SK-N-SH (cell line): ENCODE data around the gene TAF1A. TPM values are rescaled to one million over a fixed set of nuclear protein-coding genes. Genes with fewer than 3 reads are reported as not detected.

Experiments
- CTCF ChIA-PET: fragments of 300-600, 350-600 bp; formaldehyde crosslinking; extraction: SDS; loops from one replicate; lab custom pipeline; 2021; lab: Yijun Ruan, JAX
- POLR2A ChIA-PET: fragments of 350-600 bp; sonication (Branson Sonifier 250); formaldehyde crosslinking; extraction: SDS; loops from one replicate; lab custom pipeline; 2020; ENCODE audit warnings: antibody characterized with exemption, inconsistent platforms; lab: Yijun Ruan, JAX
- DNase-seq: peaks from one replicate; pipeline ENCODE4 v3.0.0; 2012
- H2AFZ ChIP-seq: fragments of 200-600 bp; sonication (generic); 2 replicates; pipeline ENCODE4 v1.8.1; 2016; ENCODE audit warnings: antibody characterized with exemption, mild to moderate bottlenecking, low read depth
- H3F3A ChIP-seq: fragments of 200-600 bp; sonication (generic); replicated peaks from 2 replicates; pipeline ENCODE3; 2016; ENCODE audit warnings: antibody characterized with exemption, mild to moderate bottlenecking; ENCODE audit not compliant: insufficient read depth
- H3K27ac ChIP-seq, 2 experiments: fragments of 200-500 bp in 1 of 2; fragments of 200-600 bp in 1 of 2; sonication (Bioruptor generic) in 1 of 2; sonication (generic), shearing (Covaris generic) in 1 of 2; 2 replicates each; pipeline versions ENCODE4 v1.5.1 to v1.6.1; 2014 to 2016; ENCODE audit warnings: low read depth in 2 of 2, inconsistent platforms in 1 of 2, low read length in 1 of 2, mild to moderate bottlenecking in 1 of 2, mixed read lengths in 1 of 2
- H3K27me3 ChIP-seq: fragments of 200-600 bp; sonication (generic), shearing (Covaris generic); 2 replicates; pipeline ENCODE4 v1.6.1; 2016; ENCODE audit warnings: mixed run types; ENCODE audit not compliant: insufficient read depth
- H3K36me3 ChIP-seq, 2 experiments: fragments of 200-500 bp in 1 of 2; fragments of 200-600 bp in 1 of 2; sonication (Bioruptor generic) in 1 of 2; sonication (generic) in 1 of 2; replicated peaks in 1 of 2; 2 replicates each; pipeline versions ENCODE3 to v1.5.1; 2014 to 2016; ENCODE audit warnings: low read length in 1 of 2, mild to moderate bottlenecking in 1 of 2; ENCODE audit not compliant: insufficient read depth in 2 of 2, control insufficient read depth in 1 of 2
- H3K4me1 ChIP-seq, 2 experiments: fragments of 200-500 bp in 1 of 2; fragments of 200-600 bp in 1 of 2; sonication (Bioruptor generic) in 1 of 2; sonication (generic), shearing (Covaris generic) in 1 of 2; 2 replicates each; pipeline versions ENCODE4 v1.5.1 to v1.6.1; 2014 to 2016; ENCODE audit warnings: low read depth in 1 of 2, low read length in 1 of 2, mixed run types in 1 of 2; ENCODE audit not compliant: insufficient read depth in 2 of 2, control insufficient read depth in 1 of 2
- H3K4me2 ChIP-seq: fragments of 200-600 bp; sonication (generic), shearing (Covaris generic); 2 replicates; pipeline ENCODE4 v1.6.1; 2017; ENCODE audit warnings: mixed run types
- H3K4me3 ChIP-seq, 2 experiments: fragments of 200-500 bp in 1 of 2; fragments of 200-600 bp in 1 of 2; sonication (Bioruptor generic) in 1 of 2; sonication (generic), shearing (Covaris generic) in 1 of 2; 2 replicates each; pipeline versions ENCODE4 v1.5.1 to v1.8.1; 2014 to 2016; ENCODE audit warnings: low read depth in 2 of 2, inconsistent platforms in 1 of 2, low read length in 1 of 2, mild to moderate bottlenecking in 1 of 2, mixed read lengths in 1 of 2, moderate library complexity in 1 of 2
- H3K79me2 ChIP-seq: fragments of 200-600 bp; sonication (generic); 2 replicates; pipeline ENCODE4 v1.8.1; 2017; ENCODE audit warnings: mild to moderate bottlenecking; ENCODE audit not compliant: insufficient read depth
- H3K9ac ChIP-seq: fragments of 200-600 bp; sonication (generic); 2 replicates; pipeline ENCODE4 v1.6.1; 2017; ENCODE audit warnings: mixed run types
- H3K9me2 ChIP-seq: fragments of 200-600 bp; sonication (generic); 2 replicates; pipeline ENCODE4 v1.6.1; 2017; ENCODE audit warnings: mixed run types
- H3K9me3 ChIP-seq: fragments of 200-600 bp; sonication (generic); 2 replicates; pipeline ENCODE4 v1.6.1; 2017; ENCODE audit warnings: mixed run types, mild to moderate bottlenecking, moderate library complexity
- H4K20me1 ChIP-seq: fragments of 200-600 bp; sonication (generic); 2 replicates; pipeline ENCODE4 v1.6.1; 2017; ENCODE audit warnings: mild to moderate bottlenecking, mixed run types; ENCODE audit not compliant: insufficient read depth
- ELF1 ChIP-seq: IDR thresholded peaks from 2 replicates; pipeline ENCODE4 v1.4.0; 2012
- FOXJ3 ChIP-seq: sonication (generic); formaldehyde crosslinking; IDR thresholded peaks from 2 replicates; pipeline ENCODE4 v1.5.1; 2020; ENCODE audit warnings: mild to moderate bottlenecking, missing genetic modification reagents
- FOXM1 ChIP-seq: IDR thresholded peaks from 2 replicates; pipeline ENCODE4 v1.4.0; 2012; ENCODE audit warnings: low read depth, mild to moderate bottlenecking
- GABPA ChIP-seq: IDR thresholded peaks from 2 replicates; pipeline ENCODE4 v1.4.0; 2012; ENCODE audit warnings: low read depth, mild to moderate bottlenecking
- NFIC ChIP-seq: IDR thresholded peaks from 2 replicates; pipeline ENCODE4 v1.4.0; 2012; ENCODE audit warnings: borderline replicate concordance
- RAD21 ChIP-seq: IDR thresholded peaks from 2 replicates; pipeline ENCODE4 v1.6.1; 2012; ENCODE audit warnings: mild to moderate bottlenecking, low read length
- RFX5 ChIP-seq: IDR thresholded peaks from 2 replicates; pipeline ENCODE4 v1.6.1; 2012; ENCODE audit warnings: mild to moderate bottlenecking, improper control_type of control experiment, low read length
- TCF12 ChIP-seq: IDR thresholded peaks from 2 replicates; pipeline ENCODE4 v1.4.0; 2012
- YY1 ChIP-seq: IDR thresholded peaks from 2 replicates; pipeline ENCODE4 v1.4.0; 2012; ENCODE audit warnings: low read depth, mild to moderate bottlenecking
- WGBS: methylation state at CpG from one replicate; pipeline ENCODE4 v1.1.6; 2017; ENCODE audit warnings: low lambda C conversion rate; 5-methylcytosine and 5-hydroxymethylcytosine counted together
- polyA plus RNA-seq, 3 experiments: library from polyadenylated mRNA; depleted of rRNA; stranded (reverse); fragments of >200 nt; gene quantifications; 2 replicates each; pipeline ENCODE4 v1.2.3, GENCODE V29; 2012
- TF ChIP-seq, protein P1 (sequence below): IDR thresholded peaks from 2 replicates; pipeline ENCODE4 v1.6.1; 2012; ENCODE audit warnings: mild to moderate bottlenecking, low read depth, low read length, moderate library complexity
- TF ChIP-seq, protein P2 (sequence below): IDR thresholded peaks from 2 replicates; pipeline ENCODE4; 2012

TAF1A gene
- polyA plus RNA-seq, 1 of the 3 experiments (the other 2 are of a cell fraction): 4.6 TPM

DNA sequence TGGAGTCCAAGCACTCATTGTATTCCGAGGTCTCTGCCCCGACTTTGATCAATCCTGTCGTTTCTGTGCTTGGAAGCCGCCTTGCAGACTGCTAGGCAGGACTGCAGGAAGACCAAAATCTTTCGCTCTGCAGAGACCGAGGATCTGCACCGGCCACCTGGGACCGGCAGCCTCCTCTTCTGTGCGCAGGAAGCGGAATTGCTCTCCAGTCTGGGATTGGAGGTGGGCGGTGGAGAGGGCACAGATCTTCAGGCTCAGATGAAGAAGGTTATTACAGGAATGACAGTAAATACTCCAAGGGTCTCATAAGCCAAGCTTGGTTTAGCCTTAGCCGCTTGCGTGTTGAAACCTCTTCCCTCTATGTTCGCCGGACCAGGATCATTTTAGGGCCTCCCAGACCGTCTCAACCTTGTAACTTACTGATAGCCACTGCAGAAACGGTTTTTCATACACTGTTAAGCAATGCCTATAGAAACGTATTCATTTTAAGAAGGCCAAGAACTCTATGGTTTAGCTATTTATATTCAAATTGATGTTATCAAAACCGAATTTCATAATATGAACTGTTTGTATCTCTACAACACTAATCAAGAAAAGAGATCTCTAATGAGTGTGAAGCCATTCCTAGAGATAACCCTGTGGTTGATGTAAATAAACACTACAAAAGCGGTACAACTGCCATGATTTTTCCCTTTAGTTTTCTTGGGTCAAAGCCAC is 29.3 kb upstream of the TAF1A start:
- CTCF ChIA-PET: interaction anchor here (0.8 to 4.4 kb wide), 3 partner anchors 15 to 164 kb away, joined by 3 to 26 read pairs (median 26); no protein-coding TSS in a partner anchor
- Histone ChIP-seq H3K27ac (peak overlapping the region in 1 of 2 experiments; percentile 28; a peak in 2 of 4 replicates), H2AFZ (peak overlapping the region; percentile 74), H3K9me3 (no peaks in the 10 kb centered on the region), H3K4me2 (peak overlapping the region; percentile 93), H3K9me2 (no peaks in the 10 kb centered on the region), H3K4me1 (peaks cover 5 to 10% of the 10 kb centered on the region in 2 experiments; a peak in 2 of 4 replicates), H3K79me2 (peaks cover 26% of the 10 kb centered on the region), H3K4me3 (peak overlapping the region; percentile 86 to 99), H4K20me1 (no peaks in the 10 kb centered on the region), H3K9ac (peak overlapping the region; percentile 81; the same call in 1 of the 2 replicates), H3K27me3 (no peaks in the 10 kb centered on the region), H3F3A (no peaks in the 10 kb centered on the region), H3K36me3 (peaks cover 12 to 25% of the 10 kb centered on the region in 2 experiments)
- TF ChIP-seq FOXM1 (no peak), YY1 (no peak), TCF12 (no peak), FOXJ3 (CRISPR knock-in tag) (no peak), RFX5 (no peak), NFIC (no peak), RAD21 (no peak), ELF1 (no peak), GABPA (no peak)
- TF ChIP-seq, protein P1, sequence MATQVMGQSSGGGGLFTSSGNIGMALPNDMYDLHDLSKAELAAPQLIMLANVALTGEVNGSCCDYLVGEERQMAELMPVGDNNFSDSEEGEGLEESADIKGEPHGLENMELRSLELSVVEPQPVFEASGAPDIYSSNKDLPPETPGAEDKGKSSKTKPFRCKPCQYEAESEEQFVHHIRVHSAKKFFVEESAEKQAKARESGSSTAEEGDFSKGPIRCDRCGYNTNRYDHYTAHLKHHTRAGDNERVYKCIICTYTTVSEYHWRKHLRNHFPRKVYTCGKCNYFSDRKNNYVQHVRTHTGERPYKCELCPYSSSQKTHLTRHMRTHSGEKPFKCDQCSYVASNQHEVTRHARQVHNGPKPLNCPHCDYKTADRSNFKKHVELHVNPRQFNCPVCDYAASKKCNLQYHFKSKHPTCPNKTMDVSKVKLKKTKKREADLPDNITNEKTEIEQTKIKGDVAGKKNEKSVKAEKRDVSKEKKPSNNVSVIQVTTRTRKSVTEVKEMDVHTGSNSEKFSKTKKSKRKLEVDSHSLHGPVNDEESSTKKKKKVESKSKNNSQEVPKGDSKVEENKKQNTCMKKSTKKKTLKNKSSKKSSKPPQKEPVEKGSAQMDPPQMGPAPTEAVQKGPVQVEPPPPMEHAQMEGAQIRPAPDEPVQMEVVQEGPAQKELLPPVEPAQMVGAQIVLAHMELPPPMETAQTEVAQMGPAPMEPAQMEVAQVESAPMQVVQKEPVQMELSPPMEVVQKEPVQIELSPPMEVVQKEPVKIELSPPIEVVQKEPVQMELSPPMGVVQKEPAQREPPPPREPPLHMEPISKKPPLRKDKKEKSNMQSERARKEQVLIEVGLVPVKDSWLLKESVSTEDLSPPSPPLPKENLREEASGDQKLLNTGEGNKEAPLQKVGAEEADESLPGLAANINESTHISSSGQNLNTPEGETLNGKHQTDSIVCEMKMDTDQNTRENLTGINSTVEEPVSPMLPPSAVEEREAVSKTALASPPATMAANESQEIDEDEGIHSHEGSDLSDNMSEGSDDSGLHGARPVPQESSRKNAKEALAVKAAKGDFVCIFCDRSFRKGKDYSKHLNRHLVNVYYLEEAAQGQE: no peak
- TF ChIP-seq, protein P2, sequence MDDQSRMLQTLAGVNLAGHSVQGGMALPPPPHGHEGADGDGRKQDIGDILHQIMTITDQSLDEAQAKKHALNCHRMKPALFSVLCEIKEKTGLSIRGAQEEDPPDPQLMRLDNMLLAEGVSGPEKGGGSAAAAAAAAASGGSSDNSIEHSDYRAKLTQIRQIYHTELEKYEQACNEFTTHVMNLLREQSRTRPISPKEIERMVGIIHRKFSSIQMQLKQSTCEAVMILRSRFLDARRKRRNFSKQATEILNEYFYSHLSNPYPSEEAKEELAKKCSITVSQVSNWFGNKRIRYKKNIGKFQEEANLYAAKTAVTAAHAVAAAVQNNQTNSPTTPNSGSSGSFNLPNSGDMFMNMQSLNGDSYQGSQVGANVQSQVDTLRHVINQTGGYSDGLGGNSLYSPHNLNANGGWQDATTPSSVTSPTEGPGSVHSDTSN: no peak
- POLR2A ChIA-PET: no interaction called here
- peak; percentile 67 for DNase-seq
- 33% methylated on average over 20 of the region's 20 CpGs for WGBS
